ENCODE data around the gene RTP5. TPM values are rescaled to one million over a fixed set of nuclear protein-coding genes. Genes with fewer than 3 reads are reported as not detected.

RTP5 gene
- total RNA-seq, 1 experiment from 2014 or later = not detected

GRCh38 chr2:241857572-241858121 is 11.9 kb upstream of the RTP5 start:
- H3K23ac ChIP-seq (ENCODE audit: insufficient read length, low read depth, low read length) = no peak overlapping the region
- H3K56ac ChIP-seq (ENCODE audit: insufficient read length, low read depth, low read length) = no peak overlapping the region
- no peak overlapping the region for H2BK20ac ChIP-seq (ENCODE audit: low read depth, low read length, poor library complexity, severe bottlenecking)
- no peaks in the 10 kb centered on the region for H4K20me1 ChIP-seq (ENCODE audit: control insufficient read depth, insufficient read depth, insufficient read length)
- Mint-ChIP-seq H3K4me1 (peaks cover 6 to 8% of the 10 kb centered on the region in 2 experiments), H3K27ac (0 out of 7 replicates have a peak overlapping the region, but pooled peaks of 1 of the 3 experiments have one; percentile 40), H3K27me3 (ENCODE audit: low read depth) (peaks cover 2% of the 10 kb centered on the region; the same call in 1 of the 2 replicates), H3K36me3 (ENCODE audit: insufficient read depth in 1 of 3, low read depth in 3 of 3) (no peaks in the 10 kb centered on the region), H3K4me3 (no peak overlapping the region), H3K9me3 (peaks cover 0 to 5% of the 10 kb centered on the region in 2 experiments; a peak in 2 of 5 replicates)
- H3K79me2 ChIP-seq (ENCODE audit: insufficient read depth, low read length) = no peaks in the 10 kb centered on the region
- H3K23me2 ChIP-seq (ENCODE audit: insufficient read length, low read depth, low read length, poor library complexity, severe bottlenecking) = no peaks in the 10 kb centered on the region
- WGBS (ENCODE audit: extremely low coverage, insufficient read length, low lambda C conversion rate) = no CpG with 5 or more reads among the region's 18 CpGs
- H3K9me3 ChIP-seq (ENCODE audit: control insufficient read depth, low read depth, low read length) = no peaks in the 10 kb centered on the region
- no peak overlapping the region for H3K18ac ChIP-seq (ENCODE audit: insufficient read length, low read depth, low read length)
- no peaks in the 10 kb centered on the region; the same call in 1 of the 2 replicates for H3K4me1 ChIP-seq (ENCODE audit: insufficient read depth, low read length)
- H3K79me1 ChIP-seq (ENCODE audit: insufficient read depth, low read depth, low read length, poor library complexity, severe bottlenecking) = no peaks in the 10 kb centered on the region
- H3K14ac ChIP-seq (ENCODE audit: insufficient read depth, low read length) = no peak overlapping the region
- no peaks in the 10 kb centered on the region for H3K27me3 ChIP-seq (ENCODE audit: insufficient read depth, low read length)
- no peak overlapping the region for H2BK15ac ChIP-seq (ENCODE audit: low read depth, low read length)
- no peak overlapping the region for H3K4me2 ChIP-seq (ENCODE audit: insufficient read depth, insufficient read length, low read length)
- no peak overlapping the region for H3K4ac ChIP-seq (ENCODE audit: low read depth, low read length)
- no peak overlapping the region for H3T11ph ChIP-seq (ENCODE audit: low read length)
- DNase-seq = no peak
- H4K8ac ChIP-seq (replicated peaks; ENCODE audit: insufficient read length, low read depth, low read length) = no peak overlapping the region
- no peak overlapping the region for H3K27ac ChIP-seq (ENCODE audit: insufficient read length, low read depth, low read length)
- no peak overlapping the region for H4K91ac ChIP-seq (ENCODE audit: insufficient read length, low read depth, low read length)
- H2AK5ac ChIP-seq (ENCODE audit: insufficient read length, low read length) = no peak overlapping the region
- H2BK120ac ChIP-seq (ENCODE audit: low read depth, low read length, poor library complexity, severe bottlenecking) = no peak overlapping the region
- TF ChIP-seq CTCF (conservative IDR thresholded peaks at IDR 0.05) = no peak
- no peak overlapping the region for H4K5ac ChIP-seq (ENCODE audit: insufficient read length, low read depth, low read length)
- no peak overlapping the region for H2BK12ac ChIP-seq (ENCODE audit: insufficient read length, low read depth, low read length)
- no peak overlapping the region for H3K9ac ChIP-seq (ENCODE audit: extremely low read depth, insufficient read length, low read length)
- no peak overlapping the region for H2AFZ ChIP-seq (ENCODE audit: low read length)
- H2BK5ac ChIP-seq (ENCODE audit: insufficient read length, low read length) = no peak overlapping the region

Data from H9 (cell line).